Measurements from ENCODE around the gene VSIR.

VSIR gene

DNA sequence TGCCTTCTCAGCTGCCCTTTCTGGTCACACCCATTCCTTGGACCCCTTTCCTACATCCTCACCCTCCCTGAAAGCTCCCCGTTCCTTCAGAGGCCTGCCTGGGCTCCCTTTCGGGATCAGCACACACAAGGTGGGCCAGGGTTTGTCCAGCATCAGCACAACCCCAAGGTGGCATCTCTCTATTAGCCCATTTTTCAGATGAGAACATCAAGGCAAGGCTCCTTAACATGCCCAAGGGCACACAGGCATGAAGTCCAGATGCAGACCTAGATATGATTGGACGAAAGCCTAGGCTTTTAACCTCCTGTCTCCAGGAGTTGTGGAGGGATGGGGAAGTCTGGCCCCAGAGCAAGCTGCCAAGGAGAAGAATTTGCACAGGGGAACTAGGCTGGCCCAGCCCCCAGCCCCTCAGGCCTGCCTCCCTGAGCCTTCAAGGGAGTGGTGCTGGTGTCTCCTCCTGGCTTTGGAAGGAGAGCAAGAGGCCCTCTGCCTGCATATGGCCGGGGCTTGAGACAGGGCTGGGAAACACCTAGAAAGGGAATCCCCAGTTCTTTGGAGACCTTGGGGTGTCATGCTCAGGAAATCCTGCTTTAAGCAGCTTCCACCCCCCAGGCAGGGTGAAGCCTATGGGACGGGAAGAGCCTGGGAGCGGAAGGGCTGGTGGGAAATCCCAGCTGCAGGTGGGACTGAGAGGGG, 9.0 kb upstream of the VSIR start:
- DNase-seq, result no peak

DNA sequence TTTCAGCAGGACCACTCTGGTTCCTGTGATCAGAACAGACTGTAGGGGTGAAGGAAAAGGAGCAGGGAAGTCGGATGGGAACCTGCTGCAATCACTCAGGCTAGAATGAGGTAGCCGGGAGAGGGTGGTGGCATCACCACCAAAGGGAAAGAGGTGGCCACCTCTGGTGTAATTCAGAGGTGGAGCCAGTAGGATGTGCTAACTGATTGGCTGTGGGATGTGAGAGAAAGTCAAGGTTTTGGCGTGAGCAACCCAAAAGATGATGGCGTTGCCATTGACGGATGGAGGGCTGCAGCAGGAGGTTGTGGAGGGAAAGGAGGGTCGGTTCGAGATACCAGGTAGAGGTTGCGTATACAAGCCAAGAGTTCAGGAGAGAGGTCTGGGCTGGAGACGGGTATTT, 7.4 kb upstream of the VSIR start:
- no peak for DNase-seq

DNA sequence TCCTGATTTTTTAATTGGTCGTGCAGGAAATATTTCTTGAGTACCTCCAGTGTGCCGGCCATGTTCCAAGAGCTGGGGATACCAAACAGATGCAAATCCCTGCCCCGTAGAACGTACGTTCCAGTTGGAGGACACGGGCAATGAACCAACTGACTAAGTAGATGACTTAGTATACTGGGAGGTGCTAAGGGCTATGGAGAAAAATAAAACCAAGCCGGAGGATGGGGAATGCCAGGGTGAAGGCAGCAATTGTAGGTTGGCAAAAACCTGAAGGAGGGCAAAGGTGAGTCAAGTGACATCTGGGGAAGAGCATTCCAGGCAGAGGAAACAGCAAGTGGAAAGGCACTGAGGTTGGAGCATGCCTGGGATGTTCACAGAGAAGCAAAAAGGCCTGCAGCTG, 6.8 kb upstream of the VSIR start:
- DNase-seq, result no peak

DNA sequence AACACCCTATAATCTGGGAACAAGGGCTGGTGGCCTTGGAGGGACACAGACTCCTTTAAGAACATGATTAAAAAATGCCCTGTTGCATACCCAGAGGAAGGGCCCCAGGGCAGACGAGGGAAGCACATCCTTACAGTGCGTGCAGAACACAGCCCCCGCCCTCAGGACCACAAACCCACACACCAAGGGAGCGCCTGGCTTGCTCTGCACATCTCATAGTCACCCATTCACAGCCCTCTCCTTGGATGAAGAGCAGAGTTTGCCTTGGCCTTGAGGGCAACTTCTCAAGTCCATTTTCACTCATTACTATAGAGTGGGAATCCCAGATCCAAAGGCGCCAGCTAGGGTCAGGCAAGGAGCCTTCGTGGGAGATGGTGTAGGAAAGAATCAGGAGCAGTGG, 6.3 kb upstream of the VSIR start:
- DNase-seq, result no peak

DNA sequence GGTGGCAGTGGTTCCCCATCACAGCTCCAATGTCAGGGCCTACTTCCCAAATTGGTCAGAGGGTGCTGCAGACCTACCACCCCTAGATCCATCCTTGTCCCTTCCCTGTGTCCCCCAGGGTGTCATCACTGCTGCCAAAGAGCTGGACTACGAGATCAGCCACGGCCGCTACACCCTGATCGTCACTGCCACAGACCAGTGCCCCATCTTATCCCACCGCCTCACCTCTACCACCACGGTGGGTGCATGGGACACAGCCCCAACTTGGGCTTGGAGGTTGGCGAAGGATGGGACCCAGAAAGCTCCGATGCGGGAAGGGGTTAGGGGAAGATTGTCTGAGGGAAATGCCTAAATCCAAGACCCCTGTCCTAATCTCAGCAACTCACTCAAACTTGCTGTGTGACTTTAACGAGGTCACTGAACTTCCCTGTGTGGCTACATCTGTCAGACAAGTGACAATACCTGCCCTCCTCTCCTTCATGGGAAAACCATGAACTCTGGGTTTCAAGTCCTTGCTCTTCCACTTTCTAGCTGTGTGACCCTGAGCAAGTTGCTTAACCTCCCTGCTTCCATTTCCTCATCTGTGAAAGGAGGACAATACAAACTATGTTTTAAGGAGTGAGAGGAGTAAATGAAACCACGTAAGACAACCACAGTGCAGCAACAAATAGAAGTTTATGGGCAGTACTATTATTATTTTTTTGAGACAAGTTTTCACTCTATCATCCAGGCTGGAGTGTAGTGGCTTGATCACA, 4.9 kb upstream of the VSIR start:
- no peak for DNase-seq

DNA sequence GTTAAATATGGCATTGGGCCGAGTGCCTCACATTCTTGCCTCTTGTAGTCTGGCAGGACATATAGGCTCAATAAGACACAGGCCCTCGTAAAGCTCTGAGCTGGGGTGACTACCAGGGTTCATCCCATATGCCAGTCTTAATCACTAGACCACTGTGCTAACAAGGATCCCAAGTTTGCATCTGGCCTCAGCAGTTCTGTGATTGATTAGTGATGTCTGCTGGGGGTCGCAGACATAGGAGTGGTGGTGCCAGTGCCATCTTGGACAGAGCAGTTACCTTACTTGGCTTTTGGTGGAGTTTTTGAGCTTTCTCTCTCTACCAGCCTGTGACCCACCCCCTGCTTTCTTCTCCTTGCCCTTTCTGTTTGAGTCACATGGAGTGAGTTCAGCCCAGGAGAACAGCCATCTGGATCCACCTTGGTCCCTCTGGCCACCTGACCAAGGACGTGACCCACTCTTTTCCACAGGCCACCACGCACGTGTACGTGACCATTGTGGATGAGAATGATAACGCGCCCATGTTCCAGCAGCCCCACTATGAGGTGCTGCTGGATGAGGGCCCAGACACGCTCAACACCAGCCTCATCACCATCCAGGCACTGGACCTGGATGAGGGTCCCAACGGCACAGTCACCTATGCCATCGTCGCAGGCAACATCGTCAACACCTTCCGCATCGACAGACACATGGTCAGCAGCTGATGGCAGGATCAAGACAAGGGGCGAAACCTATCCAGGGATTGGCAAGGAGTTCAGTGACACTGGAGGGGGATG, 4.1 kb upstream of the VSIR start:
- DNase-seq, result no peak

DNA sequence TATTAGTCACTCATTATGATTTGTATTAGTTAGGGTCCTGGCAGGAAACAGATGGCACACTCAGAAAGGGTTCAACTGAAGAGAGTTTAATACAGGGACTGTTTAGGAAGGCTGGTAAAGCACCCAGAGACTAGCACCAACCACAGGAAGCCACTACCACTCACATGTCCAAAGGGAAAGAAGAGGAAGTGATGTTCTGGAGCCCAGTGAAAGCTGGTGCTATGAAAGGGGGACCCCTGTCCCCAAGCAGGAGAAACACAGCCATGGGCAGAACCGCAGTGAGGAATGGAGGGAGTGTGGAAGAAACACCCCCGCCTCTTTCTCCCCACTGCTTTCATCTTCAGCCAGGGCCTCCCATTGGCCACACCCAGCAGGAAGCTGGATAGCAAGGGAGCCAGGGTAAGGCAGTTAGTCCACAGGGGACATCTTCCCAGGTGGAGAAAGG, 3.2 kb upstream of the VSIR start:
- DNase-seq, result no peak

DNA sequence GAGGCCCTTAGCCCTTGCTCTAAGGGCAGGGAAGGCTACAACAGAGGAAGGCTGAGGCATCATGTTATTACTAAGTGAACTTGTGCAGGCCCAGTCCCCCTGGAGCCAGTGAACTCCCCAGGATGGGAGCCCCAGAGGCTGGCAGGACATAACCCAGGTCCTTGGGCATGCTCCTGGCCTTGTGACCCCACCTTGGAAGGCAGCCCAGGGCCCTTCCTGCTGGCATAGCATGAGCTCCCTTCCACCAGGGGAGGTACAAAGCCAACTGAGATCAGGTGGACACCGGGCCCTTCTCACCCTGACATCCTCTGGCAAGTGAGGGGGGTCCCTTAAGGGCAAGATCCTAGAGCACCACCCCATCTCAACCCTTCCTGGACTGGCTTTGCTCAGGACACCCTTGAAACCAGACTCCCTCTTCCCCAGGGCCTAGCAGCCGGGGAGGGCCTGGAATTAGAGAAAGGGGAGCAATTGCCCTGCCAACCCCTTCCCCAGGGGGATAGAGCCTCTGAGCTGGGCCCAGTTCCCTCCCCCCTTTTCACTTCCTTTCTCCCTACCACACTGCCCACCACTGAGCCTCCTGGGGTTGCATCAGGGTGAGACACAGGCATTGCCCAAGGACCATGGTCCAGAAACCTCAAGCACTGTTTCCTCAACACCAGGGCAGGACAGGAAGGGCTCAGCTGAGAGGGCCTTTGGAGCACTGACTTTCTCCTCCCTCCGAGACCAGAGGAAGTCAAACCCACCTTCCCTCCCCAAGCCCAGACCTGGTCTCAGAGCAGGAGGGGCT, 1.8 kb upstream of the VSIR start:
- no peak for DNase-seq

DNA sequence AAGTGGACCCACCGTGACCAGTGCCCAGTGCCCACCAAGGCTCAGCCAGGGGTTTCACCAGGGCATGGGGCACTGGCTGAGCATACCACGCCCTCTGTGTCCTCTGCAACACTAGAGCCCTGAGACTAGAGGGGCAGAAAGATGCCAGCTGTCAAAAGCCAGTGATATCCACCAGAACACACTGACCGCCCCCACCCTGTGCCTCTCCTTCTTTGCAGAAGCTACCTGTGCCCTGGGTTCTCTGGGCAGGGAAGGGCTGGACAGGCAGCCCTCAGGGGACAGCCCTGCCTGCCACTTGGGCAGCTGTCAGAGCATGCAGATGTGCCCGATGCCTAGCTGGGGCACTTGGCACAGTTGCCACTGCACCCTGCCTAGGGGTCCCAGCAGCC, 494 bp downstream of the VSIR start:
- no peak for DNase-seq

DNA sequence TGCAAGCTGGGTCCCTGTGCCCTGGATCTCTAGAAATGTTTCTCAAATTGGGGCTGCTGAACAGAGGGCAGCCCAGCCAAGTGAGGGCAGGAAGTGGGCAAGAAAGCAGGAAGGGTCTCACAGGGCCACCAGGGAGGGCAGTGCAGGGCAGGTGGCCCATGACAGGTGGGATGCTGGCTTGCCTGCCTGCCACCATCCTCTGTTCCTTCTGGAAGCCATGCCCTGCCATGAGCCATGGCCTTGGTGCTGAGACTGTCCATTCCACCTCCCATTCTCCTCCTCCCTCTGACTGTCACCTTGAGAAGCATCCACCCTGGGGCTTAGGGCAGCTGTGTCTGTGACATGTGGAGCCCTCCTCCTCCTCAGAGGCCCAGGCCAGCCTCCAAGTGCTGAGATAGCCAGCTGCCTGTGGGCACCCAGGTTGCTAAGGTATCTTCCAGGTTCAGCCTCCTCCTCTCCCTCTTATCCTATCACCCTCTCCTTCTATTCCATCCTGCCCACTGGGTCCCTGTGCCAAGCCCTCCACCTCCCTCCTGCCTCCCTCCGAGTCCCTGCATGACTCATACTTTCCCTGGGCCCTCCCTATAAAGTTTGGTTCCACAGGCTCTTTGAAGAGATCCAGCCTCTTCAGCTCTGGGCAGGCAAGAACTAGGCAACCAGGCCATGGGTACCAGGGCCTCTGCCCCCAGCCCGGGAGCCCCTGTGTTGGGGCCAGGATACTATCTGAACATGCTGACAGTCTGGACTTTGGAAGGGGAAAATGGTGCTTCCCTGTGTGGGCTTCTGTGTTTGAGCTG, 1.3 kb downstream of the VSIR start:
- DNase-seq, result no peak

DNA sequence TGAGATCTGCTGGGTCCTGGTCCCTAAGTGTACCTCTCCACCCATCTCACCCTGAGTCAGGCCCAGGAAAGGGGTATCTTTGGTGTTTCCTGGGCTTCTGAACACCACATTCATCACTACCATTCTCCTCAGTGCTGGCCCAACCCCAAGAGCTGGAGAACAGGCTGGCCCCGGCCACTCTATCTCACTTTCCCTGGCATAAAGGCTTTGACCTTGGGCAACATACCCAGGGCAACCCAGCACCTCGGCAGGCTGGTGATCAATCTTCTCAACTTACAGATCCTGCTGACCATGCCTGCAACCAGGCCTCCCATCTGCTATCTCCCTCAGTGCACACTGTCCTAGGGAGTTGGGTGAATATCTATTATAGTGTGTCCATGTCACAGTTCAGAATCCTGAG, 2.1 kb downstream of the VSIR start:
- DNase-seq, result no peak

DNA sequence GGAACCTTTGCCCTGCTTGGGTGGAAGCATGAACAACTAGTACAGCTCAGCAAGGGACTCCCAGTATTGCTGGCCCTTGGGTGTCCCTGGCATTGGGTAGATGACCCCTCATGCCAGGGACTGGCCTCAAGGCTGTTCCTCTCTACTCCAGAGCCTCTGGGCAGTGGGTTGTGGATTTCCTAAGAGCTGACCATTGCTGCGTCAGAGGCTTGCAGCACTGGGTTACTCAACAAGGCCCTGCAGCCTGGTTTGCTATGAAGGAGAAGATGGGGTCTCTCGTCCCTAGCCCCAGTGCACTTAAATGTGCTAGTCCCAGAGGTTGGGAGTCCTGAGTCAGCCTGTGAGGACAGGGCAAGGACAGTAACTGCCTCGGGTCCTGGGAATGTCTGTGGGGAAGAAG, 2.5 kb downstream of the VSIR start:
- DNase-seq, result no peak

DNA sequence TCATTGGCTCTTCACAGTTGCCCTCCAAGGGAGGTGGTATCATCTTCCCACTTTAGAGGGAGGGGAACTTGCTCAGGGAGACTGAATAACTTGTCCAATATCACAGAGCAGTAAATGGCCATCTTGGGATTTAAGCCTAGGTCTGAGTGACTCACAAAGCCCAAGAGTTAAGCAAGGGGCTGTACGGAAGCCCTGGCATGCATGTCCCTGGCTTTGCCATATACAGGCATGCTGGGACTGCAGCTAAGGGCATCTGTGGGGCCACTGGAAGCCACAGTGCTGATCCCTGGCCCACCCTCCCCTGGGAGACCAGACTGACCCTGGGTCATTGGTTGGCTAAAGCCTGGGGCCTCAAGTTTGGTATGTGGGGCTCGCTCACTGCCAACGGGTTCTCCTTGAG, 3.1 kb downstream of the VSIR start:
- no peak for DNase-seq

DNA sequence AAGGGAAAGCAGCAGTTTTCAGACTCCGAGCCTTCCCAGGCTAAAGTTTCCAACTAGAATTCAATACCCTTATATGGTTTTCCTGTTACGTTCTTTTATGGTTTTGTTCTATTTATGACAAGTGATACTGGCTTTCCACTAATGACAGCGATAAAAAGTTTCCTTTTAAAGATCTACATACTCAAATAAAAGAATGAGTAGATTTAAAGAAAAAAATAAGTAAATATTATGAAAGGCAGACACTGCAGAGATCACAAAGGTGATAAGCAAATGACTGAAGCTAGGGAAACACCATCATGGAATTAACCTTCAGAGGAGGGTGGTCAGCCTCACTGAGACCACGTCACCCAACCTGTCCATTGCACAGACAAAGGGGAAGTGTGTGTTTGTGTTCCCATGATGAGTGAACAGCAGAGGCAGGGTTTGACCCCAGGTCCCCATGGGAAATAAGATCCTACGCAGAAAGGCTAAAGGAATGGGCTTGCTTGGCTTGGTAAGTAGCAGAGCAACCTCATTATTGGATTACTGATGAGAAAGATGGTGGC, 4.0 kb downstream of the VSIR start:
- no peak for DNase-seq

DNA sequence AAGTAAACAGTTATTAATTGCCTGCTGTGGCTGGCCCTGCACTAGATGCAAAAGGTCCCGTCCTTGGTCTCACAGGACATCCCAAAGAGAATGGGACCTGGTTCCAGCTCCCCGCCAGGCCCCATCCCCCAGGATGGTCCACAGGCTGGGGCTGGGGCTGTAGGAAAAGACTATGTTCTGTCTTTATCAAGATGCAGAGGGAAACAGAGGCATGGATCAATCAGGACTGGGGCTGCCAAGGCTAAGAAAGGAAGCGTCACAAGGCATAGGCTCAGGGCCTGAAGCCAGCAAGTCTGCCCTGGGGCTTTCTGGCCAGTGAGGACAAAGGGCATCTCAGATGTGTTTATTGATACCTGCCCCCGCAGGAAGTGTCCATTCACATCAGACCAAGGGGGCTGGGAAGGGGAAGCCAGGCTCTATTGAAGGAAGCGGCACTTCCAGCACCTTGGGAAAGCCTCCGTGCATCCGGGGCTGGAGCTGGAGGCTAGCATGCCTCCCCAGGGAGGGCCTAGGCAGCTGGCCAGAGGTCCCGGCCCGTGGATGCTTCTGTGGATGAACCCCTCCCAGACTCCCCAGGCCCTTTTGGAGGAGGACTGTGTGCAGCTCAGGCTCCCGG, 5.8 kb downstream of the VSIR start:
- DNase-seq, result no peak

DNA sequence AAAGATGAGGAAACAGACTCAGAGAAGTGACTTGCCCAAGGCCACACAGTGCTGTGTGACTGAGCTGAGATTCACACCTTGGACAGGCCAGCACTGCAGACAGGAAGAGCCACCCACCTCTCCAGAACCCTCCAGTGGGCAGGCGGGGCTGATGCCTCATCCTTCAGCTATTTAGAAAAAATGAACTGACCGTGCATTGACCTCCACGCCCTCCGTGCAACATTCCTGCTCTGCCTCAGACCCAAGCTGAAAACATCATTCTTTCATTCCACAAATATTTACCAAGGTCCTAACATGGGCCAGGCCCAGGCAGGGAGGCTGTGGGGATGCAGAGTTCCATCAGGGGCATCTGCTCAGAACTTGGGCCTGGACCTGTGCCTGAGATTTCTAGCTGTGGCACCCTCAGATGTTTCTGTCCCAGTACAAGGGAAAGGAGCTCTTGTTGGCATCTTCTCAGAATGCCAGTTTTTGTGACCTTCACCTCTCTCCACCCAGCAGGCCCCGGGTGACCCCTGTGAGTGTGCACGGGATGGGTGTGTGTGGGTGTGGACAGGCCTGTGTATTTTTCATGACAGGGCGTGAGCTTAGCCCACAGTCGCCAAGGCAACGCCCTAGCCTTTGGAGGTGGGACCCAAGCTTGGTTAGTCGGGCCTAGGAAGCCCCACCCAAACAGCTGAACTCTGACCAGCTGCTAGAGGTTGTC, 6.5 kb downstream of the VSIR start:
- peak; percentile 55 for DNase-seq

DNA sequence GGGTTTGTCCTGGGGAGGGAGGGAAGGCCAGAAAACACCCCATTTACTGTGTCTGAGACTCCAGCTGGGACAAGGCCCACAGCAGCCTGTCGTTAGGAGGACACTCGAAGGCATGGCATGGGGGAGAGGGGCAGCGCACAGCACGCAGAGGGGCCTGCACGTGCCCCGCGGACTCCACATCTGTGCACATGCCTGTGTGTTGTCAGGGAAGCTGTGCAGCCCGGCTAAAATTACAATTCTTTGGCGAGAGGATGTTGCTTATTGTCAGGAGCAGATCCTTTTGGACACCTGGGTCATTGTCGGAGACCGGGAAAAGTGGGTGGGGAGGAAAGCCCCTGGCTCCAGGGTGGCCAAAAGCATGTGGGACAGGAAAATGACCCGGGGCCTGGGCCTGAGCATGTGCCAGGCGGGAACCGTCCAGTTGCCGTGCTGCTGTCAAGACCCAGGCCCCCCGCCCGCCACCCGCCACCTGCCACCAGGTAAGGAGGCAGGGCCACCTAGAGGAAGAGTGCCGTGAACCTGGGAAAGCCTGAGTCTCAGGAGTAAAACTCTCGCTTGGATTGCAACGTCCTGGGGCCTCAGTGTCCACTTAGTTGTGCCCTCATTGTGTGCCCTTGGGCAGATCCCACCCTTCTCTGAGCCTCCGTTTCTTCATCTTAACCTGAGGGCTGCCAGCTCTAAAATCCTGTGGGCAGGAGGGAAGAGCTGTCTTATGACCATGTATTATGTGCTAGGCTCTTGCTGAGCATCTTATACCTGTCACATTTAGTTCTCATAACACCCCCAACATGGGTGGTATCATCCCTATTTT, 7.2 kb downstream of the VSIR start:
- no peak for DNase-seq

DNA sequence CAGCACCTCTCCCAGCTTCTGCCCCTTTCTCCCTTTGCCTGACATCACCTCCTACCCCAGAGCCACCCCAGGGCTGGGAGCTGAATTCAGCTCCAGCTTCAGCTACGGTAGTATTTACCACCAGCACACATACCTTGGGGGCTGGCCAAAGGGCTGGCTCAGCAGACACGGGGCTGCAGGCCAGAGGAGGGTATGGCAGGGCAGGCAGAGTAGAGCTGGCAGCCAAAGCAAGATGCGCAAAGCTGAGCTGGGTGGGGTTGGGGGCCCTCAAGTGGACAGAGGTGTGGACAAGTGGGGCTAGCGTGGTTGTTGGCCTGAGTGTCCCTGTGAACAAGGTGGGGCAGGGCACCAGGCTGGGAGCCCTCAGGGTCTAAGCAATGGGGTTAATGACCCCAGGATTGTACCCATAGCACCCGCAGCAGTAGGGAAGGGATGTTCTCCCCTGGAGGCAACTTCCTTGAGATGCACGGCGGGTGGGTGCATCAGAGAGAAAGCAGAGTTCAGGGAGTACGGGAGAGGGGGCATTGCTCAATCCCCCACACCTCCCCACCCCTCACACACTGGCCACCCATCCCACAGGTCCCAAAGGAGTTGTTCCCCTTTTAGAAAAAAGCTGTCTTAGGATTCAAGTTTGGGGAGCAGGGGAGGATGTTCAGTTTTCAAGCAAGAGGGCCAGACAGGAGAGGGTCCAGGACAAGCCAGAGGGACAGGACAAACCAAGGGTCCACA, 8.0 kb downstream of the VSIR start:
- DNase-seq, result no peak
